NOMO-1 (cell line): ENCODE data around the gene CEMIP.

Source experiments
- DNase-seq, 2 experiments: peaks; one replicate each; lab custom pipeline; 2025; ENCODE audit not compliant: unreplicated experiment in 2 of 2; lab: John Stamatoyannopoulos, UW

Gene CEMIP

GRCh38 chr15:80967991-80968510, 188.9 kb downstream of the CEMIP start:
- DNase-seq = no peak

GRCh38 chr15:80969316-80969715, 190.1 kb downstream of the CEMIP start:
- DNase-seq = no peak

DNA sequence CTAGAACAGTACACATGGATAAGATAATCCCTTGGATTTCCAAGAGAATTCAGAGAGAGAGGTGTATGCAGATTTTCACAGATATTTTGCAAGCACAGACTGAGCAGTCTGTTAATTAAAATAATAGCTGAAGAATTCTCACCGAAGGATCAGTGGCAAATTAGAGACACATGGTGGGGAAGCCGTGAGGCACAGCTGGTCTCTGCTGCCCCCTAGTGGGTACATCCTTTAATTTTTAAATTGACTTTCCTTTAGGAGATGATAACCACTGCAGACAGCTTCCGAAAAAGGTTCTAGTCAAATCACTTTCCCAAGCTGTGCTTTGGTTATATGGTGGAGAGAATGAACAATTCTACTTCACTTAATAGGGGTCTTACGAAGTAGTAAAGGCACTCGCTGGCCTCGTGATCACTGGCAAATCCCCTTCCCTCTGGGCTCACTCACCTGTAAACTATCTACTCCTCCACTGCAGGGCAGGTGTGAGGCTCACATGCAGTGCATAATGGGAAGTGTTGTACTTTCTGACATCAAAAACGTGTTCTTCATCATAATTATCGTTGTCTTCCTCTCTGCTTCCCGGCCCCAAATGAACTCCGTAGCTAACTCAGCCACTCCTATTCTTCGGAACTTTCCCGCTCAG, 191.0 kb downstream of the CEMIP start:
- peak; percentile 49 to 71 for DNase-seq

DNA sequence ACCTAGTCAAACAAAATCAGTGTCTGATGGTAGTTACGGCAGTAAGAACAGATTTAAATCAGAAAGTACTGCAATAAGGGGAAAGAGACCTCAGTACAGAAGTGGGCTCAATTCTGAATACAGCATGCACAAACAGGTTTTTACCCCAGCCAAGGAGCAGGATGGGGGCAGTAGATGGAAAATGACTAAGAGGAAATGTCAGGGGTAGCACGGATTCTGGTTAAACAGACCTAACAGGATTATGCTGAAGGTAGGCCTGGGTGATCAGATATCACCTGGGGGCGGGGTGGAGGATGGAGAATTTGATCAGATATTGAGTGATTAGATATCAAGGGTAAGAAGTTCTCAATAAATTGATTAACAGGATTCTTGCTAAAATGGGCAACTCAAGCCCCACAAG, 191.5 kb downstream of the CEMIP start:
- no peak for DNase-seq

DNA sequence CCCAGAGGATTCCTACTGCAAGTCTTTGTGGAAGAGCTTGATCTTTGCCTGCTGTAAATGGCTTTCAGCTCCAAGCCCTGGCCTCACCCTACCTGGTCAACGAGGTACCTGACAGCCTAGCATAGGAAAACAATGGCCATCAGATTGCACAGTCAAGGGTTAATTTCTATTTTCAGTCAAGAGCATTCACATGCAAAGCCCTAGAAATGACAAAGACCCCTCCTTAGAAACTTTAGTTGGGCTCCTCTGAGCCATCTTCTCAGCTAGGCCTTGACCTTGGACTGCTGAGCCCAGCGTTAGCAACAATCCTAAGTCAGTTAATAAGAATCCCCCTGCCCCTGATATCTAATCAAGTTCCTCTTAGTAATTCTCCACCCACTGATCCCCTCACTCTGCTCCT, 192.0 kb downstream of the CEMIP start:
- DNase-seq = no peak

DNA sequence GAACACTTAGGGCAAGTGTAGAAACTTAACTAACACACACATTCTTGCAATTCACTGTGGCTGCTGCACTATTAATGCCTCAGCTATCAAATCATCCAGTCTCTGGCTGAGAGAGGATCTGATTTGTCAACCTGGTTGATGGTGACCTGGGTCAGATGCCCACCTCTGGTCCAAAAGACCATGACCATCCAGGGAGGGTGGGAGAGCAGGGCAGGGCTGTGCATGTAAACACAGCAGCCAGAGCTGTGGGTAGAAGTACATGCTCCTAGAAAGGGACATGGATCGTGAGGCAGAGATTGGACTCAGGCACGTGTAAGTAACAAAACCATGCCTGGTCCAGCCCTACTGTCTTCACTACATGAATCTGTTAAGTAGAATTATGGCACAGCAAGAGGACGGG, 193.1 kb downstream of the CEMIP start:
- no peak for DNase-seq

- no peak for DNase-seq
Observed at GRCh38 chr15:80974914-80975313, 195.7 kb downstream of the CEMIP start.

DNA sequence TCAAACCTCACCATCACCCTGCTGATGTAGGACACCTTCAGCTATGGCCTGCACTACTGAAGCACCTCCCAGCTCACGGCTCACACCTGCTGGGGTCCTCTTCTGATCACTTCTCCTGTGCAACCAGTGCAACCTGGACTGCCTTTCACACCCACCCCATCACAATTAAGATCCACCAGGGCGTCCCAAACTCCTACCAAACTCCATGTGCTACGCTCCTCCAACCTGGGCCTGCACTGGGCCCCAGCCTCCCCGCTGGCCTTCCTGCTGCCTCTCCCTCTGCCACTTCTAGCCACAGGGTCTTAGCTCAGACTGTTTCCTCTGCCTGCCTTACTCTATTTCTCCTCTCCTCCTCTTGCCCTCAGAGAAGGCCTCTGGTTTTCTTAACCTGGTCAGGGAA, 197.7 kb downstream of the CEMIP start:
- no peak for DNase-seq

DNA sequence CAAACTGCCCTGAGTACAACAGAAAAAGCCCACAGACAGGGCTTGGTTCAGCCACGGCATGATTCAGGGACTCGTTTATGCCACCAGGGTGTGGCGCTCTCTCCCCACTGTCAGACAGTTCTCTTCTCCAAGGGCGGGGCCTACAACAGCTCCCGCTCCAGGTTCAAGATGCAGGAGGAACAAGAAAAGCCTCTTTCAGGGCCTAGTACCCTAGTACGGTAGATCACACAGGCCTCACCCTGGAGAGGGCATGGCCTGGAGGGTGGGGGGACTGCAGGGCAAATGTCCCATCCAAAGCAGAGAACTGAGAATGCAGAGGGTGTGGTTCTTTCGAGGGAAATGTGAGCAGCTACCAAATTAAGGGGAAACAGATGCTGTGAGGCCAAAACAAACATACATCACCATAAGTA, 198.5 kb downstream of the CEMIP start:
- peak; percentile 38 to 70 for DNase-seq

DNA sequence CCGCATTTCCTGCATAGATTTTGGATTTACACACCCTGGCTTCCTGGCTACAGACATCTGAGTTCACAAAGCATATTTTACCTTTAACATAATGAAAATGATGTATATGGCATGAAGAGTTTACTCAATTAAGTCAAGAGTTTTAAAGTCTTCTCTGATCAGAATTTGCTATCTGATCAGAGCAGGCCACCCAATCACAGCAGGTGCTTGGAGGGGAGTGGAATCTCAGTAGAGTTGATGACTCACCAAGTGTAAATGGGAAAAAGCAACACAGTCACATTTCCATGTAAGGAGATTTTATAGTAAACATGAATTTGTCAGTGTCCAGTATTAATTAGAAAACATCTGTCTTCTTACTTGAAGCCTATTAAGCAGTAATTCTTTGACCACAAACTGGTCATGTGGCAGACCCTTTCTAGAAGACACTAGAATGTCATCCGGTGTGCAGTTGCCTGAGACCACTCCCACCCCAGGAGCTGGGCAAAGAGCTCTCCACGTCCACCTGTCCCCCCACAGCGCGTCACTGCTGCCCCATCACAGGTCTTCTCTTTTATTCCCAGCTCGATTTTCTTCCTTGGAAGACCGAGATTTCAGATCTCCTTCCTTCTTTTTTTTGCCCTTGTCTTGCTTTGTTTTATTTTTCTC, 199.6 kb downstream of the CEMIP start:
- no peak for DNase-seq

GRCh38 chr15:80979538-80980200, 200.5 kb downstream of the CEMIP start:
- no peak for DNase-seq

- peak in 1 of 2 experiments; percentile 23 for DNase-seq
Observed at GRCh38 chr15:80982205-80982604, 203.0 kb downstream of the CEMIP start.

DNA sequence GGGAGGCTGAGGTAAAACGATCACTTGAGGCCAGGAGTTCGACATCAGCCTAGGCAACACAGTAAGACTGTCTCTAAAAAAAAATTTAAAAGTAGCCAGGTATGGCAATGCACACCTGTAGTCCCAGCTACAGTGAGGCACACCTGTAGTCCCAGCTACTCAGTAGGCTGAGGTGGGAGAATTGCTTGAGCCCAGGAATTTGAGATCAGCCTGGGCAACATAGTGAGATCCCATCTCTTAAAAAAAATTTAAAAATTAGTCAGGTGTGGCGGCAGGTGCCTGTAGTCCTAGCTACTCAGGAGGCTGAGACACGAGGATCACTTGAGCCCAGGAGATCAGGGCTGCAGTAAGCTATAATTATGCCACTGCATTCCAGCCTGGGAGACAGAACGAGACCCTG, 203.7 kb downstream of the CEMIP start:
- no peak for DNase-seq

DNA sequence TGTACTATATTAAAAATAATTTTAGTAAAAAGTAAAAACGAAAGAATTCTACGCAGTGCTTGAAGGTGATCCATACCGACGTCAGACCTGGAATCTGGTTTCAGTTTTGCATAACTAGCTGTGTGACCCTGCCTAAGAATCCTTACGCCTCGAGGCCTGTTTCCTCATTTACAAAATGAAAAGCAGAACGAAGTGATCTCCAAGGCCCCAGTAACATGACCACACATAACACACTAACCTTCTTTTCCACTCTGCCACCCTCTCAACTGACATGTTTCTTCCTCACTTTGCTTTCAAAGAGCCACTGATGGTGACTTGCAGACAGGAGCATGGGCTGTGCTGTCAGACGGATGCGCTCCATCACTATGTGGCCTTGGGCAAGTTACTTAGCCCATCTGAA, 205.7 kb downstream of the CEMIP start:
- DNase-seq = peak; percentile 88 to 91

- DNase-seq = no peak
Observed at GRCh38 chr15:80985981-80986380, 206.8 kb downstream of the CEMIP start.

DNA sequence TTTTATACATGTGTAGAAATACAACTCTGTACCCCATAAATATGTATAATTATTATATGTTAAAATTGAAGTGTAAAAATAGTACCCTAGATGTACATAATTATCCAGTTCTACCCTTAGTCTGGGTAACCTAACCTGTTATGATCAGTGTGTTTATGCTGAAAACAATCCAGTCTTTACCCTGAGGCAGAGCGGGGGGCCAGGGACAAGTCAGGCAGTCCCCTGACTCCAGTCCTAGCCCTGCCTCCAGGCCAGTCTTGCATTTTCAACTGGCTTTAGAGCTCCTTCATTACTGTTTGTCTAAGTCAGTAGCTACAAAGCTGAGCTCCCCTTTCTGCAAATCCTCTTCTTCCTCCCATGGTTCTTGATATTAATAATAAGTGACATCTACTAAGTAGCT, 207.3 kb downstream of the CEMIP start:
- no peak for DNase-seq

- DNase-seq = no peak
Observed at GRCh38 chr15:80988148-80988796, 209.1 kb downstream of the CEMIP start.

DNA sequence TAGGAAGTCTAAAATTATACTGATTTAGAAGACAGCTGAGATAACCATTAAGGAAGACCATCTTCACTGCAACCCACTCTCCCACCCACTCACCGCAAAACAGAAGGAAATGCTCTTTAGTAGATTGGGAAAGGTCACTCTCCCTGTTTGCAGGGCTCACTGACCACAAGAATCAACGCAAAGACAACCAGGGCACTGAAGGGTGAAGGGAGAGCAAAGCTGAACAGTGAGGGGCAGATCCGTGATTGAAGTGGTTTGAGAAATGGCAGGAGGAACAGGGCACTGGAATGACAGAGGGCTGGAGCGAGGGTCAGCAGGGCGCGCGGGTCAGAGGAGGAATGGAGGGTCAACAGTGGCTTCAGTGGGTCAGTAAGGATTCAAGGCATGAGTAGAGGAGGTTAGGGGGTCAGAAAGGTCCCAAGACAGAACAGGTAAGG, 209.9 kb downstream of the CEMIP start:
- DNase-seq = no peak

GRCh38 chr15:80989518-80990478, 210.6 kb downstream of the CEMIP start, which contains the start of gene MESD:
MESD (minus strand) TSS chr15:80989819; CDS start chr15:80989791, 28 bp downstream.
- DNase-seq = peak; percentile 89 to 96

GRCh38 chr15:80990955-80991354, 211.8 kb downstream of the CEMIP start:
- no peak for DNase-seq
